Uterus (tissue), 2 donors: ENCODE results near the gene PCDHB14.
"Not testable (repeated sequence)": the region's sequence is repeated elsewhere in the genome, so short reads cannot be mapped to it uniquely, and the experiment has no call there.

ENCODE experiments used
- POLR2A ChIP-seq, 2 donors: fragments of 450-650 bp; IDR thresholded peaks; one replicate each; pipeline ENCODE4 v1.6.1; 2016; ENCODE audit warnings: antibody characterized with exemption in 2 of 2, mild to moderate bottlenecking in 1 of 2, moderate library complexity in 1 of 2
- TF ChIP-seq, protein P1 (sequence below), 4 experiments: fragments of 200-600 bp in 2 of 4; fragments of 450-650 bp in 2 of 4; sonication (generic) in 2 of 4; IDR thresholded peaks; one replicate each; pipeline ENCODE4 v1.5.1; 2016 to 2019; ENCODE audit warnings: antibody characterized with exemption in 4 of 4, mild to moderate bottlenecking in 2 of 4, moderate library complexity in 1 of 4

DNA sequence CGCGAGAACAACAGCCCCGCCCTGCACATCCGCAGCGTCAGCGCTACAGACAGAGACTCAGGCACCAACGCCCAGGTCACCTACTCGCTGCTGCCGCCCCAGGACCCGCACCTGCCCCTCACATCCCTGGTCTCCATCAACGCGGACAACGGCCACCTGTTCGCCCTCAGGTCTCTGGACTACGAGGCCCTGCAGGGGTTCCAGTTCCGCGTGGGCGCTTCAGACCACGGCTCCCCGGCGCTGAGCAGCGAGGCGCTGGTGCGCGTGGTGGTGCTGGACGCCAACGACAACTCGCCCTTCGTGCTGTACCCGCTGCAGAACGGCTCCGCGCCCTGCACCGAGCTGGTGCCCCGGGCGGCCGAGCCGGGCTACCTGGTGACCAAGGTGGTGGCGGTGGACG lies 7.6 kb upstream of the PCDHB14 start:
- TF ChIP-seq, protein P1, sequence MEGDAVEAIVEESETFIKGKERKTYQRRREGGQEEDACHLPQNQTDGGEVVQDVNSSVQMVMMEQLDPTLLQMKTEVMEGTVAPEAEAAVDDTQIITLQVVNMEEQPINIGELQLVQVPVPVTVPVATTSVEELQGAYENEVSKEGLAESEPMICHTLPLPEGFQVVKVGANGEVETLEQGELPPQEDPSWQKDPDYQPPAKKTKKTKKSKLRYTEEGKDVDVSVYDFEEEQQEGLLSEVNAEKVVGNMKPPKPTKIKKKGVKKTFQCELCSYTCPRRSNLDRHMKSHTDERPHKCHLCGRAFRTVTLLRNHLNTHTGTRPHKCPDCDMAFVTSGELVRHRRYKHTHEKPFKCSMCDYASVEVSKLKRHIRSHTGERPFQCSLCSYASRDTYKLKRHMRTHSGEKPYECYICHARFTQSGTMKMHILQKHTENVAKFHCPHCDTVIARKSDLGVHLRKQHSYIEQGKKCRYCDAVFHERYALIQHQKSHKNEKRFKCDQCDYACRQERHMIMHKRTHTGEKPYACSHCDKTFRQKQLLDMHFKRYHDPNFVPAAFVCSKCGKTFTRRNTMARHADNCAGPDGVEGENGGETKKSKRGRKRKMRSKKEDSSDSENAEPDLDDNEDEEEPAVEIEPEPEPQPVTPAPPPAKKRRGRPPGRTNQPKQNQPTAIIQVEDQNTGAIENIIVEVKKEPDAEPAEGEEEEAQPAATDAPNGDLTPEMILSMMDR (IDR thresholded peaks at IDR 0.05), result not testable (repeated sequence)
- not testable (repeated sequence) for TF ChIP-seq POLR2A (IDR thresholded peaks at IDR 0.05)
